WERI-Rb-1 (cell line): ENCODE results near the gene CDH4.

ENCODE experiments used
- DNase-seq: peaks from one replicate; pipeline ENCODE4 v3.0.0-alpha.2; 2020
- H3K27ac ChIP-seq: fragments of 250-450 bp; sonication (Bioruptor Pico); 2 replicates; pipeline ENCODE4 v1.5.1; 2020; ENCODE audit warnings: mild to moderate bottlenecking, moderate library complexity
- H3K27me3 ChIP-seq: fragments of 250-450 bp; sonication (Bioruptor Pico); 2 replicates; pipeline ENCODE4 v1.5.1; 2021; ENCODE audit warnings: mild to moderate bottlenecking, low read depth, moderate library complexity; ENCODE audit not compliant: insufficient read depth, severe bottlenecking
- H3K36me3 ChIP-seq: fragments of 250-450 bp; sonication (Bioruptor Pico); 2 replicates; pipeline ENCODE4 v1.5.1; 2020; ENCODE audit warnings: mild to moderate bottlenecking, moderate library complexity
- H3K4me3 ChIP-seq: 2 replicates; pipeline ENCODE4 v1.5.1; 2011; ENCODE audit warnings: low read depth, mild to moderate bottlenecking, control low read depth, low read length
- H3K9me3 ChIP-seq: fragments of 250-450 bp; sonication (Bioruptor Pico); 2 replicates; pipeline ENCODE4 v1.5.1; 2021; ENCODE audit warnings: mild to moderate bottlenecking, moderate library complexity; ENCODE audit not compliant: severe bottlenecking
- TF ChIP-seq, protein P1 (sequence below): IDR thresholded peaks from 2 replicates; pipeline ENCODE4 v1.5.1; 2011; ENCODE audit warnings: low read depth, mild to moderate bottlenecking, control low read depth, inconsistent platforms, low read length

CDH4 gene

GRCh38 chr20:61300293-61300692 lies 48.2 kb downstream of the CDH4 start:
- H3K36me3 ChIP-seq: no peaks in the 10 kb centered on the region
- no peak overlapping the region for H3K27ac ChIP-seq
- no peak for DNase-seq
- peaks cover 95% of the 10 kb centered on the region for H3K27me3 ChIP-seq
- H3K4me3 ChIP-seq: no peak overlapping the region
- H3K9me3 ChIP-seq: no peaks in the 10 kb centered on the region
- TF ChIP-seq, protein P1, sequence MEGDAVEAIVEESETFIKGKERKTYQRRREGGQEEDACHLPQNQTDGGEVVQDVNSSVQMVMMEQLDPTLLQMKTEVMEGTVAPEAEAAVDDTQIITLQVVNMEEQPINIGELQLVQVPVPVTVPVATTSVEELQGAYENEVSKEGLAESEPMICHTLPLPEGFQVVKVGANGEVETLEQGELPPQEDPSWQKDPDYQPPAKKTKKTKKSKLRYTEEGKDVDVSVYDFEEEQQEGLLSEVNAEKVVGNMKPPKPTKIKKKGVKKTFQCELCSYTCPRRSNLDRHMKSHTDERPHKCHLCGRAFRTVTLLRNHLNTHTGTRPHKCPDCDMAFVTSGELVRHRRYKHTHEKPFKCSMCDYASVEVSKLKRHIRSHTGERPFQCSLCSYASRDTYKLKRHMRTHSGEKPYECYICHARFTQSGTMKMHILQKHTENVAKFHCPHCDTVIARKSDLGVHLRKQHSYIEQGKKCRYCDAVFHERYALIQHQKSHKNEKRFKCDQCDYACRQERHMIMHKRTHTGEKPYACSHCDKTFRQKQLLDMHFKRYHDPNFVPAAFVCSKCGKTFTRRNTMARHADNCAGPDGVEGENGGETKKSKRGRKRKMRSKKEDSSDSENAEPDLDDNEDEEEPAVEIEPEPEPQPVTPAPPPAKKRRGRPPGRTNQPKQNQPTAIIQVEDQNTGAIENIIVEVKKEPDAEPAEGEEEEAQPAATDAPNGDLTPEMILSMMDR: no peak

DNA sequence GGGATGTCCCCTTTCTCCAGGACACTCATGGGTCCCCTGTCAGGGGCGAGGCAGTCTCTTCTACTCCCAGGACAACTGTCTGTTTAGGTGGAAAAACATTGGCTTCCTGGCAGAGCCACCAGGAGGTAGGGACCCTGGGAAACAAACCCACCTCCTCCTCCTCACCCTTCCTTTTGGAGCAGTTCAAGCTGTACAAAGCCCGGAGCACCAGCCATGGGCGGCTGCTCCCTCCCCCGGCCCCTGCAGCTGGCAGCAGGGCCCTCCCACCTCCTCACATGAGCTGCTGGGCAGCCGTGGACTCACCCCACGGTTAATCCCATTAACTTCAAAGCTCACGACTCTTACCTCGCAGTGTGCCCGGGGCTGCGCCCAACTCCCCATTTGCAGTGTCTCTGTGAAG lies 48.6 kb downstream of the CDH4 start:
- Histone ChIP-seq H3K4me3 (no peak overlapping the region), H3K27me3 (peaks cover 95% of the 10 kb centered on the region), H3K27ac (no peak overlapping the region), H3K9me3 (no peaks in the 10 kb centered on the region), H3K36me3 (no peaks in the 10 kb centered on the region)
- no peak for DNase-seq
- TF ChIP-seq, protein P1: no peak

- Histone ChIP-seq H3K9me3 (no peaks in the 10 kb centered on the region), H3K27me3 (peaks cover 95% of the 10 kb centered on the region), H3K4me3 (no peak overlapping the region), H3K27ac (no peak overlapping the region), H3K36me3 (no peaks in the 10 kb centered on the region)
- no peak for DNase-seq
- TF ChIP-seq, protein P1: no peak
Measured at GRCh38 chr20:61301711-61302525, 49.9 kb downstream of the CDH4 start.

DNA sequence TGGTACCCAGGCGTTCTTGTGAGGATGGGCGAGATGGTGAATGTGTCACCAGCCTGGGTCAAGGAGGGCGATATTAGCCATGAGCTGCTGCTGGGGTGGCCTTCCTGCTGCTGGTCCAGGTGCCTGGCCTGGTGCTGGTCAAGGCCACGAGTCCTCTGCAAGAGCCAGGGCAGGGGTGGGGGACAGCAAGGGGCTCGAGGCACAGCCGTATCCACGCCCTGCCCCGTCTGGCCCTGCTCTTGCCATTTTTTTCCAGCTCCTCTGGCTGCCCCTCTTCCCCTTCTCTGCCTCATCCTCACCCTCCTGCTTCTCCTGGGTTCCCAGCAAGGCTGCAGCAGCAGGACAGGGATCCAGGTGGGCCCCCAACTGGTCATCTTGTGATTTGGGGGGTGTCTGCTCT lies 51.2 kb downstream of the CDH4 start:
- Histone ChIP-seq H3K27me3 (peaks cover 95% of the 10 kb centered on the region), H3K4me3 (no peak overlapping the region), H3K27ac (no peak overlapping the region), H3K36me3 (no peaks in the 10 kb centered on the region), H3K9me3 (no peaks in the 10 kb centered on the region)
- DNase-seq: no peak
- TF ChIP-seq, protein P1: no peak

DNA sequence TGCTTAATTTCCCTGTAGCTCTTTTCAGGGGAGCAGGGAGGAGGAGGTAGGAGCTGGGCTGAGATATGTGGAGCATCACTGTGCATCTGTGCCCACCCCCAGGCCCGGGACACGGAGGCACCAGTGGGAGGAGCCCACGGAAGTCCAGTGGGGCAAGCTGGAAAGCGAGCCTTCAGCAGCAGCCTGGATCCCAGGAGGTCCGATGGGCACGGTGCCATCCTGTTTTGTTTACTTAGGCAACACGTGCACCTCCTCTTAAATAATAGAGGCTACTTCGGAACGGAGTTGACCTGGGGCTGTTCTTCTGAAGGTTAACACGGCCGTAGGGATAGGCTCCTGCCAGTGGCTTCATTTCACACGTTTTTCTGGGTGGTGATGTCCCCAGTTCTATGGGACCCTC lies 51.6 kb downstream of the CDH4 start:
- DNase-seq: no peak
- TF ChIP-seq, protein P1: no peak
- Histone ChIP-seq H3K27me3 (peaks cover 95% of the 10 kb centered on the region), H3K36me3 (no peaks in the 10 kb centered on the region), H3K9me3 (no peaks in the 10 kb centered on the region), H3K27ac (no peak overlapping the region), H3K4me3 (no peak overlapping the region)

GRCh38 chr20:61304750-61305149 lies 52.7 kb downstream of the CDH4 start:
- Histone ChIP-seq H3K9me3 (no peaks in the 10 kb centered on the region), H3K4me3 (no peak overlapping the region), H3K27ac (no peak overlapping the region), H3K27me3 (peaks cover 95% of the 10 kb centered on the region), H3K36me3 (no peaks in the 10 kb centered on the region)
- TF ChIP-seq, protein P1: no peak
- no peak for DNase-seq
